Breast epithelium (tissue), 4 donors: ENCODE data around the gene KDM4C. TPM values are rescaled to one million over a fixed set of nuclear protein-coding genes. Genes with fewer than 3 reads are reported as not detected.
"Not testable (repeated sequence)": the region's sequence is repeated elsewhere in the genome, so short reads cannot be mapped to it uniquely, and the experiment has no call there.

Experiments
- DNase-seq, 2 donors: peaks; one replicate each; pipeline ENCODE4 v3.0.0-alpha.2; 2019; ENCODE audit warnings: low spot score in 2 of 2
- H3K27ac ChIP-seq, 2 donors: fragments of 200-600 bp; sonication (generic) in 1 of 2; one replicate each; pipeline ENCODE4 v1.5.1; 2016 to 2019; ENCODE audit warnings: mild to moderate bottlenecking in 1 of 2
- H3K27me3 ChIP-seq, 2 donors: fragments of 200-600 bp; sonication (generic) in 1 of 2; one replicate each; pipeline versions ENCODE4 v1.5.1 to v1.6.0; 2017 to 2019; ENCODE audit warnings: control low read depth in 1 of 2, mild to moderate bottlenecking in 1 of 2
- H3K36me3 ChIP-seq: fragments of 200-600 bp; one replicate; pipeline ENCODE4 v1.5.1; 2019
- H3K4me1 ChIP-seq, 2 donors: fragments of 200-600 bp; sonication (generic); one replicate each; pipeline ENCODE4 v1.5.1; 2016 to 2019; ENCODE audit warnings: control low read depth in 1 of 2
- H3K4me3 ChIP-seq, 3 donors: fragments of 200-600 bp; sonication (generic); 1 replicate in 2 of 3; 2 replicates in 1 of 3; pipeline ENCODE4 v1.5.1; 2016 to 2019; ENCODE audit warnings: mild to moderate bottlenecking in 3 of 3, moderate library complexity in 2 of 3
- H3K9me3 ChIP-seq, 2 donors: fragments of 200-600 bp; sonication (generic) in 1 of 2; one replicate each; pipeline ENCODE4 v1.5.1; 2016 to 2019; ENCODE audit warnings: control low read depth in 1 of 2
- CTCF ChIP-seq, 3 donors: fragments of 450-650 bp; IDR thresholded peaks; one replicate each; pipeline ENCODE4 v1.5.1; 2016 to 2017; ENCODE audit warnings: antibody characterized with exemption in 3 of 3, mild to moderate bottlenecking in 3 of 3, moderate library complexity in 3 of 3
- POLR2A ChIP-seq: fragments of 450-650 bp; IDR thresholded peaks from one replicate; pipeline ENCODE4 v1.6.1; 2016; ENCODE audit warnings: antibody characterized with exemption, mild to moderate bottlenecking, moderate library complexity
- POLR2AphosphoS5 ChIP-seq, 3 donors: sonication (generic); formaldehyde crosslinking; IDR thresholded peaks; one replicate each; pipeline ENCODE4 v1.6.1; 2017; ENCODE audit warnings: antibody characterized with exemption in 3 of 3
- intact Hi-C: fragments of 100-400 bp; cut with DNase I; formaldehyde crosslinking; loops from one replicate; pipeline ENCODE4 v1.15.1; 2023; ENCODE audit warnings: low total_unique reads
- total RNA-seq, 3 donors: library from RNA; depleted of rRNA; stranded (reverse); fragments of >200 nt; gene quantifications; one replicate each; pipeline ENCODE4 v1.1.0, GENCODE V29; 2016

Gene KDM4C
- total RNA-seq, 3 donors from 2014 or later, result 37.8 to 80.9 (median 60.0) TPM

DNA sequence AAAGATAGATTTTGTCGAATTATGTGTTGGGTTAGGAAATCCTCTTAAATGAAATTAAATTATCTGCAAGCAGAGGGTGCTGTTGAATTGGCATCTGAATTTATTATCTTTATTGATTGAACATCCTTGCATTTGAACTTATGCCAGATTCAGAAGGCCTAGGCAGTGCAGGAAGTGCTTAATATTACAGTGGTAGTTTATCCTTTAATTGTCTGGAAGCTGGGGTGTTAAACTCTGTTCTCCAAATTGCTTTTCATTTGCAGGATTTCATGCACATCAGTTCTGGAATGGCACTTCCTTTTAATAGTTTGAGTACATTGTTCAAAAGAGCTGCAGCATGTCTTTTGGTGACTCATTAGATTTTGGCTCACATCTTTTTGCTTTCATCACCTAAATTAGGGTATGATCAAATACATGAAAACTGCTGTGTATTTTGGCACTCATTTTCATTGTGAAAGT lies 186.3 kb downstream of the KDM4C start:
- Histone ChIP-seq H3K4me1 (no peaks in the 10 kb centered on the region), H3K4me3 (no peak overlapping the region), H3K36me3 (no peaks in the 10 kb centered on the region), H3K27ac (no peak overlapping the region), H3K27me3 (no peaks in the 10 kb centered on the region), H3K9me3 (no peaks in the 10 kb centered on the region)
- TF ChIP-seq CTCF (IDR thresholded peaks at IDR 0.05), result no peak
- no peak for TF ChIP-seq POLR2AphosphoS5 (IDR thresholded peaks at IDR 0.05)
- TF ChIP-seq POLR2A, result no peak
- intact Hi-C loops, result no loop called here
- no peak for DNase-seq

DNA sequence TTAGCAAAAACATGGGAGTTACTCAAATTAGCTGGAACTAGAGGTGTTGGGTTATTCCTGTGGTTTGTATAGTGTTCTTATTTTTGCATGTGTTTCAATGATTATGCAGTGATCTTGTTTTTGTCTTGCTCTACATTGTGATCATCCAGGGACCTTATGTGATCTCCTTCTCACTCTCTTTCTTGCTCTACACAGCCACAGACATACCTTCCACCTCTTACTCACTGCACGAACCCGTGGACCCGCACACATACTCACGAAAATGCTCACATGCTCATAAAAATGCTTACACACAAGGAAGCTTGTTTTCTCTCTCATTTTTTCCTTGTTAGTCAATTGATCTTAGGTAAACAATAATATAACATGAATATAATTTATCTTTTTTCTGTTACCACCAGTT lies 187.1 kb downstream of the KDM4C start:
- no peaks in the 10 kb centered on the region for H3K27me3 ChIP-seq
- TF ChIP-seq POLR2A (no peak), POLR2AphosphoS5 (IDR thresholded peaks at IDR 0.05) (no peak), CTCF (IDR thresholded peaks at IDR 0.05) (no peak)
- no peak overlapping the region for H3K27ac ChIP-seq
- H3K4me1 ChIP-seq, result no peaks in the 10 kb centered on the region
- no peaks in the 10 kb centered on the region for H3K9me3 ChIP-seq
- intact Hi-C loops, result no loop called here
- DNase-seq, result no peak
- H3K4me3 ChIP-seq, result no peak overlapping the region
- no peaks in the 10 kb centered on the region for H3K36me3 ChIP-seq

- H3K9me3 ChIP-seq, result no peaks in the 10 kb centered on the region
- H3K27ac ChIP-seq, result no peak overlapping the region
- no peak for TF ChIP-seq POLR2AphosphoS5 (IDR thresholded peaks at IDR 0.05)
- no peak for TF ChIP-seq CTCF (IDR thresholded peaks at IDR 0.05)
- TF ChIP-seq POLR2A, result no peak
- DNase-seq, result no peak
- intact Hi-C loops, result no loop called here
- no peaks in the 10 kb centered on the region for H3K27me3 ChIP-seq
- H3K36me3 ChIP-seq, result no peaks in the 10 kb centered on the region
- no peak overlapping the region for H3K4me3 ChIP-seq
- no peaks in the 10 kb centered on the region for H3K4me1 ChIP-seq
These were observed 188.0 kb downstream of the KDM4C start for GRCh38 chr9:6945816-6946215.

GRCh38 chr9:6946583-6947166 lies 188.9 kb downstream of the KDM4C start:
- Histone ChIP-seq H3K9me3 (no peaks in the 10 kb centered on the region), H3K27me3 (no peaks in the 10 kb centered on the region), H3K4me1 (no peaks in the 10 kb centered on the region), H3K27ac (no peak overlapping the region), H3K36me3 (no peaks in the 10 kb centered on the region), H3K4me3 (no peak overlapping the region)
- DNase-seq, result no peak
- intact Hi-C loops, result no loop called here
- TF ChIP-seq CTCF (IDR thresholded peaks at IDR 0.05), result no peak
- no peak for TF ChIP-seq POLR2AphosphoS5 (IDR thresholded peaks at IDR 0.05)
- TF ChIP-seq POLR2A, result no peak

DNA sequence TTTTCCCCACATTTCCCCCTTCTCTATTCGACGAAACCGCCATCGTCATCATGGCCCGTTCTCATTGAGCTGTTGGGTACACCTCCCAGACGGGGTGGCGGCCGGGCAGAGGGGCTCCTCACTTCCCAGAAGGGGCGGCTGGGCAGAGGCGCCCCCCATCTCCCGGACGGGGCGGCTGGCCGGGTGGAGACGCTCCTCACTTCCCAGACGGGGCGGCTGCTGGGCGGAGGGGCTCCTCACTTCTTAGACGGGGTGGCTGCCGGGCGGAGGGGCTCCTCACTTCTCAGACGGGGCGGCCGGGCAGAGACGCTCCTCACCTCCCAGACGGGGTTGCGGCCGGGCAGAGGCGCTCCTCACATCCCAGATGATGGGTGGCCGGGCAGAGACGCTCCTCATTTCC lies 191.1 kb downstream of the KDM4C start:
- H3K9me3 ChIP-seq, H3K4me1 ChIP-seq, H3K36me3 ChIP-seq, intact Hi-C loops, DNase-seq, H3K27ac ChIP-seq, H3K27me3 ChIP-seq, H3K4me3 ChIP-seq: not testable (repeated sequence)
